ENCODE results near the gene GPR63. TPM values are rescaled to one million over a fixed set of nuclear protein-coding genes. Genes with fewer than 3 reads are reported as not detected.

Gene GPR63
- total RNA-seq, 1 donor from 2014 or later: 1.5 TPM

DNA sequence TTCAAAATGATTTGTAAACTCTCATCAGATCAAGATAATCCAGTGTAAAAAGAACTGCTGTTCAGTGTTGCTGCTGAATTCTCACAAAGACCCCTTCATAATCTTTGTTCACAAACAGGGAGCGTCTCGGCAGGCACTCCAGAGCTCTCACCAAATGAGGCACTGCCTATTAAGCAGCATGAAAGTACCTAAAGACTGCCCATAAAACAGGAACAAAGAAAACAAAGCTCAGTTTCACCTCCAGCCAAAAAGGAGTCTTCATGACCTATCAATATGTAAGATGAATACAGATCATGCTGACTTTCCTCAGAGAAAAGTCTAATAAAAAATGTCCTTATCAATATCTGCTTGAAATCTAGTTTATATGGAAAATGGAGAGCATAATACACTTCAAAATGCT lies 41.8 kb downstream of the GPR63 start:
- no peak for DNase-seq (ENCODE audit: low read depth)
- H3K4me3 ChIP-seq (ENCODE audit: low read depth, low read length): no peak overlapping the region
- H3K27me3 ChIP-seq (ENCODE audit: control insufficient read depth, insufficient read depth, low read length): no peaks in the 10 kb centered on the region
- no peaks in the 10 kb centered on the region for H3K36me3 ChIP-seq (ENCODE audit: control insufficient read depth, insufficient read depth, low read length)
- TF ChIP-seq, protein P1, sequence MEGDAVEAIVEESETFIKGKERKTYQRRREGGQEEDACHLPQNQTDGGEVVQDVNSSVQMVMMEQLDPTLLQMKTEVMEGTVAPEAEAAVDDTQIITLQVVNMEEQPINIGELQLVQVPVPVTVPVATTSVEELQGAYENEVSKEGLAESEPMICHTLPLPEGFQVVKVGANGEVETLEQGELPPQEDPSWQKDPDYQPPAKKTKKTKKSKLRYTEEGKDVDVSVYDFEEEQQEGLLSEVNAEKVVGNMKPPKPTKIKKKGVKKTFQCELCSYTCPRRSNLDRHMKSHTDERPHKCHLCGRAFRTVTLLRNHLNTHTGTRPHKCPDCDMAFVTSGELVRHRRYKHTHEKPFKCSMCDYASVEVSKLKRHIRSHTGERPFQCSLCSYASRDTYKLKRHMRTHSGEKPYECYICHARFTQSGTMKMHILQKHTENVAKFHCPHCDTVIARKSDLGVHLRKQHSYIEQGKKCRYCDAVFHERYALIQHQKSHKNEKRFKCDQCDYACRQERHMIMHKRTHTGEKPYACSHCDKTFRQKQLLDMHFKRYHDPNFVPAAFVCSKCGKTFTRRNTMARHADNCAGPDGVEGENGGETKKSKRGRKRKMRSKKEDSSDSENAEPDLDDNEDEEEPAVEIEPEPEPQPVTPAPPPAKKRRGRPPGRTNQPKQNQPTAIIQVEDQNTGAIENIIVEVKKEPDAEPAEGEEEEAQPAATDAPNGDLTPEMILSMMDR (IDR thresholded peaks at IDR 0.05; ENCODE audit: insufficient read depth, low read length, poor library complexity, severe bottlenecking): no peak

DNA sequence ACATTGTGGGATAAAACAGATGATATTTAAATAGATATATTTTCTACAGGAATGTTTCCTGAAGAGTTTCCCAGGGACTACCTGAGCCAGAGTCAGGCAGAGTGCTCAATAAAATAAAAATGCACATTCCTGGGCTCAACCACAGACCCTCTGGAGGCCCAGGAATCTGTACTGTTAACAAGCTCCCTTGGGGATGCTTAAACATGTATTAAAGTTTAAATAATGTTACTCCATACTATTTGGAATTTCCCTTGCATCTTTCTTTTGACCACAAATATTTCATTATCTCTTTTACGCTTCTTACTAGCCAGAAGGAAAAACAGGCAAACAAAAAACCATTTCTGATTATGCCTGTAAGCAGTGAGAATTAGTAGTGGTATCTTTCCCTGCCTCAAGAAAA lies 42.3 kb downstream of the GPR63 start:
- DNase-seq (ENCODE audit: low read depth): no peak
- no peaks in the 10 kb centered on the region for H3K27me3 ChIP-seq (ENCODE audit: control insufficient read depth, insufficient read depth, low read length)
- H3K36me3 ChIP-seq (ENCODE audit: control insufficient read depth, insufficient read depth, low read length): no peaks in the 10 kb centered on the region
- H3K4me3 ChIP-seq (ENCODE audit: low read depth, low read length): no peak overlapping the region
- TF ChIP-seq, protein P1 (IDR thresholded peaks at IDR 0.05; ENCODE audit: insufficient read depth, low read length, poor library complexity, severe bottlenecking): no peak

DNA sequence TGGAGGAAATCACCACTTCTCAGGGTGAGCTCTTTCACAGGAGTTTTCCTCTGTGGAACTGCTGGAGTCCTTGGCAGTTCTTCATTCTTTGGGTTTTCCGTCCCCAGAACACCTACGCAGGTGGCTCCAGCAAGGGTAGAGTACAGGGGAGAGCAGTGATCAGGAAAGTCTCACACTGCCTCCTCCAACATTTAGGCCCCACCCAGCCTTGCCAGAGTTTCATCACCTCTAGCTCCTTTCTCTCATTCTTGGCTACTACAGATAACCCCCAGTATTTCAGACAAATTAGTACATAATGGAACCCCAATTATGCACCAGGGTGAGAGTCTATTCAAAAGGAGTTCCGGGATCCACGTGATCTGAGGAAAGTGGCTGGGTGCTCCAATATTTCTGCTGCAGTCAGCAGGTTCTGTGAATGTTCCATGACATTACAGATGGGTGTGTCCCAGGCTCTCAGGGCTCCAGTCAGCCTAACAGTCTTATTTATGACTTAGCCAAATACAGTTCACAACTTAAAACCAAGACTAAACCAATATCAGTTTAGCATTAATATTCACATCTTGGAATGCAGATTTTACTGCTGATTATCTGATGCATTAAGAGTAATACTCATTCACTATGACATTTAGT lies 44.6 kb downstream of the GPR63 start:
- H3K36me3 ChIP-seq (ENCODE audit: control insufficient read depth, insufficient read depth, low read length): no peaks in the 10 kb centered on the region
- TF ChIP-seq, protein P1 (IDR thresholded peaks at IDR 0.05; ENCODE audit: insufficient read depth, low read length, poor library complexity, severe bottlenecking): no peak
- no peaks in the 10 kb centered on the region for H3K27me3 ChIP-seq (ENCODE audit: control insufficient read depth, insufficient read depth, low read length)
- no peak for DNase-seq (ENCODE audit: low read depth)
- no peak overlapping the region for H3K4me3 ChIP-seq (ENCODE audit: low read depth, low read length)

DNA sequence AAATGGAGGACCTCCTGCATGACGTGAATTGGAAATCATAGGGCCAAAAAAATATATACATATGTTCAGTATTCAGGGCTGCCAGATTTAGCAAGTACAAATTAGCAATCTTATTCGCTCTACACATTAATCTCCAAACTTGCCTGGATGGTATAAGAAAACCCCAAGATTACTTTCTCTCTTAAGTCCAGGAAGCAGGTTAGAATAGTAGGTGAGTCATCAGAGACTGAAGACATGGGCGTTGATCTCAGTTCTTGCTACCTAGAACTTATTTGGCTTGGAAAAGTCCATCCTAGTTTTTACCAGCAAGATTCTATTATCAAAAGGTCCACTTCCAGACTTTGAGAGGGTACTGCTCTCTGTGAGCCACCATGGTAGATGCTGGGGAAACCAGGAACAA lies 47.4 kb downstream of the GPR63 start:
- no peak for DNase-seq (ENCODE audit: low read depth)
- Histone ChIP-seq H3K4me3 (ENCODE audit: low read depth, low read length) (no peak overlapping the region), H3K36me3 (ENCODE audit: control insufficient read depth, insufficient read depth, low read length) (no peaks in the 10 kb centered on the region), H3K27me3 (ENCODE audit: control insufficient read depth, insufficient read depth, low read length) (no peaks in the 10 kb centered on the region)
- TF ChIP-seq, protein P1 (IDR thresholded peaks at IDR 0.05; ENCODE audit: insufficient read depth, low read length, poor library complexity, severe bottlenecking): no peak

DNA sequence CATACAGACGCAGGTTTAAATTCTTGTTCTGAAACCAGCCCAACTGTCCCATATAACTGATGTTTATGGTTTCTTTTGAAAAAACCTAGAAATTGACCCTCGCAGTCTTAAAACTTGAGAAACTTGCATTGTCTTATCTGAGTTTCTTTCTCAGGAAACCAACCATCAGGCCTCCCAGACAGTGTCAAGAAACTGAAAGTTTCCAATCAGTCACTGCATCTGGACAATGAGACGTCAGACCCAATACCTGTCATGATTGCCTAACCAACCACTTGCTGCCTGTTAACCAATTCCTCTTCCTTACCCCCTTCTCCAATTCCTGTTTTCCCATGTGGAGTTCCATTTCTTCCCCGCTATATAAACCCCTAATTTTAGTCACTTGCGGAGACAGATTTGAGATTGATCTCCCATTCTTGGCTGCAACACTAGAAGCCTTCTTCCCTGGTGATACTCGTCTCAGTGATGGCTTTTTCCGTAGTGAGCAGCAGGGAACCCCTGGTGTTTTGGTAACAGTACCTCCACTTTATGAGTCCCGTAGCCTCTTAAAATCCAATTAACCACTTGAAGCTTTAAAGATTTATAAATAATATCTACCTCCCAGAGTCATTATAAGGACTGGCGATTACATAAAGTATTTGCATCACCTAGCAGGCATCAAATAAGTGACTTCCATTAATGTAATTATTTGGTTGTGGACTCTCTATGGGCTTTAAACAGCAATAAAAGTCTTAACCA lies 49.3 kb downstream of the GPR63 start:
- TF ChIP-seq, protein P1 (IDR thresholded peaks at IDR 0.05; ENCODE audit: insufficient read depth, low read length, poor library complexity, severe bottlenecking): no peak
- DNase-seq (ENCODE audit: low read depth): no peak
- no peak overlapping the region for H3K4me3 ChIP-seq (ENCODE audit: low read depth, low read length)

More for the DNA sequence above, 49.3 kb downstream of the GPR63 start:
- H3K27me3 ChIP-seq (ENCODE audit: control insufficient read depth, insufficient read depth, low read length): no peaks in the 10 kb centered on the region
- no peaks in the 10 kb centered on the region for H3K36me3 ChIP-seq (ENCODE audit: control insufficient read depth, insufficient read depth, low read length)

Data from kidney epithelial cell (primary cell).